A549 (cell line): ENCODE data around the gene CRTC3. TPM values are rescaled to one million over a fixed set of nuclear protein-coding genes. Genes with fewer than 3 reads are reported as not detected.
"Not testable (repeated sequence)": the region's sequence is repeated elsewhere in the genome, so short reads cannot be mapped to it uniquely, and the experiment has no call there.

Experiments
- ATAC-seq, 2 experiments: fragments of 200-7000 bp in 1 of 2; fragments of >200 bp in 1 of 2; cut with Nextera tagmentation in 1 of 2; cut with Tn5 transposase in 1 of 2; 3 replicates each; pipeline versions ENCODE4 v1.8.0 to v1.9.1; 2018 to 2020; ENCODE audit warnings: mild to moderate bottlenecking in 1 of 2, moderate library complexity in 1 of 2
- CTCF ChIA-PET: fragments of 300-600 bp; sonication (Branson Sonifier 250); formaldehyde crosslinking; extraction: SDS; loops from one replicate; lab custom pipeline; 2021; ENCODE audit warnings: antibody characterized with exemption, inconsistent platforms; lab: Yijun Ruan, JAX
- POLR2A ChIA-PET: fragments of 350-600 bp; formaldehyde crosslinking; extraction: SDS; loops from one replicate; lab custom pipeline; 2021; ENCODE audit warnings: antibody characterized with exemption, inconsistent platforms; lab: Yijun Ruan, JAX
- DNase-seq, 2 experiments: peaks; one replicate each; pipeline versions ENCODE4 v3.0.0 to v3.0.0-alpha.2; 2011 to 2016; ENCODE audit warnings: low read depth in 1 of 2, low spot score in 1 of 2
- FAIRE-seq: peaks from 2 replicates; lab custom pipeline; 2011; peaks lifted over from hg19 to GRCh38; lab: Jason Lieb, UNC
- H3K27ac ChIP-seq, 2 experiments: fragments of >200 bp; sonication (Bioruptor Twin); formaldehyde crosslinking; 3 replicates each; pipeline ENCODE4 v1.5.1; 2016 to 2017
- H3K4me1 ChIP-seq: fragments of >200 bp; sonication (Bioruptor Twin); formaldehyde crosslinking; 3 replicates; pipeline ENCODE4 v1.6.1; 2016
- H3K4me2 ChIP-seq: fragments of >200 bp; sonication (Bioruptor Twin); formaldehyde crosslinking; 3 replicates; pipeline ENCODE4 v1.6.1; 2016
- H3K4me3 ChIP-seq: fragments of >200 bp; sonication (Bioruptor Twin); formaldehyde crosslinking; 3 replicates; pipeline ENCODE4 v1.5.1; 2016
- H3K9me3 ChIP-seq: fragments of >200 bp; sonication (Bioruptor Twin); formaldehyde crosslinking; 3 replicates; pipeline ENCODE4 v1.6.1; 2016
- CBX2 ChIP-seq: fragments of 200-600 bp; sonication (generic); IDR thresholded peaks from 2 replicates; pipeline ENCODE4 v1.6.1; 2016; ENCODE audit warnings: low read depth, mild to moderate bottlenecking, borderline replicate concordance
- E2F6 ChIP-seq: IDR thresholded peaks from 2 replicates; pipeline ENCODE4 v1.6.1; 2012; ENCODE audit warnings: low read depth, borderline replicate concordance
- FOSB ChIP-seq: fragments of 250-450 bp; sonication (Bioruptor Pico); IDR thresholded peaks from 2 replicates; pipeline ENCODE4 v1.5.0; 2020; ENCODE audit warnings: mild to moderate bottlenecking, moderate library complexity
- HDAC2 ChIP-seq: fragments of 200-600 bp; sonication (generic); IDR thresholded peaks from 2 replicates; pipeline ENCODE4 v1.6.1; 2016
- MAFK ChIP-seq: fragments of 450-650 bp; IDR thresholded peaks from 2 replicates; pipeline ENCODE4 v1.6.1; 2014; ENCODE audit not compliant: partially characterized antibody
- MAX ChIP-seq: IDR thresholded peaks from 2 replicates; pipeline ENCODE4 v1.6.1; 2012
- MYC ChIP-seq: IDR thresholded peaks from 2 replicates; pipeline ENCODE4 v1.6.1; 2012; ENCODE audit warnings: mild to moderate bottlenecking, inconsistent platforms, low read length, improper control_type of control experiment, borderline replicate concordance
- NFE2L2 ChIP-seq: fragments of 150-350 bp; conservative IDR thresholded peaks from 2 replicates; pipeline ENCODE4 v1.6.1; 2014; ENCODE audit warnings: low read length
- PBX3 ChIP-seq: IDR thresholded peaks from 2 replicates; pipeline ENCODE4 v1.6.1; 2012
- POLR2A ChIP-seq: IDR thresholded peaks from 2 replicates; pipeline ENCODE4 v1.6.1; 2012; ENCODE audit warnings: mild to moderate bottlenecking, low read length
- RCOR1 ChIP-seq: fragments of 150-350 bp; IDR thresholded peaks from 2 replicates; pipeline ENCODE4 v1.6.1; 2014; ENCODE audit warnings: antibody characterized with exemption, low read length, low read depth
- RFX5 ChIP-seq: fragments of 450-650 bp; IDR thresholded peaks from 2 replicates; pipeline ENCODE4 v1.7.1; 2014; ENCODE audit warnings: antibody characterized with exemption, mild to moderate bottlenecking, moderate library complexity
- ZC3H11A ChIP-seq: fragments of 450-650 bp; IDR thresholded peaks from 2 replicates; pipeline ENCODE4 v1.6.1; 2014; ENCODE audit warnings: antibody characterized with exemption, mild to moderate bottlenecking
- WGBS: methylation state at CpG from one replicate; pipeline ENCODE4 v1.1.6; 2017; ENCODE audit errors: missing lambda C conversion rate; 5-methylcytosine and 5-hydroxymethylcytosine counted together
- polyA plus RNA-seq, 4 experiments: library from polyadenylated mRNA; depleted of rRNA in 3 of 4; stranded (reverse); fragments of >200 nt; fragmentation: RNase III in 1 of 4; extraction: RNeasy Plus Mini Kit Qiagen cat#74134 plus additional on column Dnase treatment in 1 of 4; gene quantifications; 2 replicates in 3 of 4; 3 replicates in 1 of 4; pipeline ENCODE4 v1.2.3, GENCODE V29; 2011 to 2017

Gene CRTC3
- polyA plus RNA-seq, 2 of the 4 experiments (the other 2 are of a cell fraction), result 17.5 to 30.5 TPM

GRCh38 chr15:90523373-90523772 is 6.3 kb upstream of the CRTC3 start (continued):
- TF ChIP-seq MAFK (no peak), FOSB (no peak), MYC (no peak), PBX3 (no peak), HDAC2 (no peak), ZC3H11A (no peak), POLR2A (no peak), RCOR1 (no peak)

- H3K4me1 ChIP-seq, H3K9me3 ChIP-seq, DNase-seq, H3K27ac ChIP-seq, ATAC-seq, H3K4me3 ChIP-seq, POLR2A ChIA-PET, H3K4me2 ChIP-seq, FAIRE-seq: not testable (repeated sequence)
- 84% methylated on average over 6 of the region's 6 CpGs for WGBS
- CTCF ChIA-PET, result interaction anchor here (0.6 to 1.3 kb wide), 5 partner anchors 22 to 382 kb away, joined by 3 to 4 read pairs (median 4); no protein-coding TSS in a partner anchor
These were observed 5.5 kb upstream of the CRTC3 start for GRCh38 chr15:90524018-90524803.

- no peak for TF ChIP-seq E2F6
- no peak for TF ChIP-seq NFE2L2
- TF ChIP-seq CBX2, result no peak
- TF ChIP-seq, all 56 proteins: peak for 0
- Histone ChIP-seq H3K9me3 (no peaks in the 10 kb centered on the region), H3K27ac (peak overlapping the region; percentile 86 to 96), H3K4me3 (peak overlapping the region; percentile 66), H3K4me1 (peaks cover 13% of the 10 kb centered on the region; the same call in 2 of the 3 replicates), H3K4me2 (peak overlapping the region; percentile 87)
- 91% methylated on average over 15 of the region's 15 CpGs for WGBS
- FAIRE-seq (no peak), ATAC-seq (no peak; a peak in 1 of 6 replicates), DNase-seq (no peak)
- CTCF ChIA-PET, result interaction anchor here (0.5 to 1.5 kb wide), 7 partner anchors 16 to 404 kb away, joined by 3 to 7 read pairs (median 3); partner anchors contain the start of gene HDDC3
- POLR2A ChIA-PET, result interaction anchor here (0.7 kb wide), 1 partner anchor 46 kb away, joined by 3 read pairs; no protein-coding TSS in a partner anchor
These were observed 732 bp upstream of the CRTC3 start for GRCh38 chr15:90529011-90529370.

GRCh38 chr15:90530250-90531051 is 728 bp downstream of the CRTC3 start:
- peak; percentile 40 to 69 for DNase-seq
- Histone ChIP-seq H3K27ac (peak overlapping the region; percentile 86 to 96), H3K4me1 (peaks cover 13% of the 10 kb centered on the region; the same call in 2 of the 3 replicates)
- 4% methylated on average over 30 of the region's 76 CpGs for WGBS
- peak; percentile 12; the same call in 1 of the 2 replicates for TF ChIP-seq MAX
- no peak for TF ChIP-seq MAFK
- TF ChIP-seq FOSB, result no peak
- no peak for TF ChIP-seq RFX5
- TF ChIP-seq, all 56 proteins: peak for 1
- Histone ChIP-seq H3K4me2 (peak overlapping the region; percentile 87), H3K9me3 (no peaks in the 10 kb centered on the region), H3K4me3 (peak overlapping the region; percentile 66)
- ChIA-PET POLR2A (interaction anchor here (1.0 to 1.6 kb wide), 6 partner anchors 13 to 187 kb away, joined by 3 to 6 read pairs (median 4); partner anchors contain the start of genes BLM and IQGAP1), CTCF (interaction anchor here (1.0 to 2.8 kb wide), 7 partner anchors 12 to 237 kb away, joined by 3 to 12 read pairs (median 6); no protein-coding TSS in a partner anchor)
- ATAC-seq (peak; percentile 64), FAIRE-seq (no peak)
